ENCODE measurements around the gene TMEM250.

Gene TMEM250

DNA sequence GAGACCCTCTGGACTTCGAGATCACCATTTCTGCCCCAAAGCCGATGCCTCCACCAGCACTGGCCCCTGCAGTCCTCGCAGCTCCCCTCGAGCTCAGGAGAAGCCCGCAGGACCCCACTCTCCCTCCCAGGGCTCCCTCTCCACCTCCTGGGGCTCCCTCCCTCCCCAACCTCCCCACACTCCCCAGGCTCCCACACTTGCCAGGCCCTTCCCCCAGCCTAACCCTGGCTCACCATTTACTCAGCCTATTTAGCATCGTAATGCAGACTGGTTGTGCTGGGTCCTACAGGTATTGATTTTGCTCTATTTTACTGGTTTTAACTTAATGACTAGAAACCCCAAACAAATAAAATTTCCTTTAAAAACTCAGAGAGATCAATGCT lies 23.7 kb upstream of the TMEM250 start:
- no peak overlapping the region for H3K4me3 ChIP-seq (replicated peaks; ENCODE audit: low read depth, low read length)
- TF ChIP-seq CTCF (IDR thresholded peaks at IDR 0.05; ENCODE audit: low read length, missing control alignments), result no peak
- DNase-seq (ENCODE audit: low read depth), result no peak

DNA sequence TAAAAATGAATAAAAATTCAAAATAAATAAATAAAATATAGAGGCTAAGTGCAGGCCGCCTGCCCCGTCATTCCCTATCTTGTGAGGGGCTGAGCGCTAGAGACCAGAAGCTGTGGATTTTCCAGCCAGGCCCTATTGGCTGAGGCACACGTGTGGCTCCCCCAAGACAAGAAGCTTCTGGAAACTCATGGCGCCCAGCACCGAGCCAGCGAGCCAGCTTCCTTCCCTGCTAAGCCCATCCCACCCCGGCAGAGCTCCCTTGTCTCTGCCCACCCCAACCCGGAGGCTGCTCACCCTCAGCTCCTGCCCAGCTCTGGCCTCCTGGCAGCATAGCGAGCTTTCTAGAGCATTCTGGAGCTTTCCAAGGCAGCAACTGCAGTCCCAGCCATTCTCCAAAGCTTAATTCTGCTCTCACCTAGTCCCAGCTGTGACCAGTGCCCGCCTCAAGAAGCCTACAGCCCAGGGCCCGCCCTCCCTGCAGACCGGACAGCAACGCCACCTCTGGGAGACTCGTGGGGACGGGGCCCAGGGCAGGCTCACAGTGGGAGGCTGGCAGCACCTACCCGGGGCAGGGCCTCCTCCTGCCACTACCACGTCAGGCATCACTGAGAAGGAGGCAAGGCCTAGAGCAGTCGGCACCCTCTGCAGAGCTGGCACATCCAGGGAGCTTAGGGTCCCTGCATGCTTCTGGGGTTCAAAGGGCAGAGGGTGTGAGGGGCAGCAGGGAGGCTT lies 23.2 kb upstream of the TMEM250 start:
- DNase-seq (ENCODE audit: low read depth), result no peak
- TF ChIP-seq CTCF (IDR thresholded peaks at IDR 0.05; ENCODE audit: low read length, missing control alignments), result no peak
- no peak overlapping the region for H3K4me3 ChIP-seq (replicated peaks; ENCODE audit: low read depth, low read length)

- H3K4me3 ChIP-seq (replicated peaks; ENCODE audit: low read depth, low read length), result no peak overlapping the region
- DNase-seq (ENCODE audit: low read depth), result peak; percentile 37
- TF ChIP-seq CTCF (IDR thresholded peaks at IDR 0.05; ENCODE audit: low read length, missing control alignments), result no peak
Measured at GRCh38 chr9:136140966-136141365, 22.3 kb upstream of the TMEM250 start.

DNA sequence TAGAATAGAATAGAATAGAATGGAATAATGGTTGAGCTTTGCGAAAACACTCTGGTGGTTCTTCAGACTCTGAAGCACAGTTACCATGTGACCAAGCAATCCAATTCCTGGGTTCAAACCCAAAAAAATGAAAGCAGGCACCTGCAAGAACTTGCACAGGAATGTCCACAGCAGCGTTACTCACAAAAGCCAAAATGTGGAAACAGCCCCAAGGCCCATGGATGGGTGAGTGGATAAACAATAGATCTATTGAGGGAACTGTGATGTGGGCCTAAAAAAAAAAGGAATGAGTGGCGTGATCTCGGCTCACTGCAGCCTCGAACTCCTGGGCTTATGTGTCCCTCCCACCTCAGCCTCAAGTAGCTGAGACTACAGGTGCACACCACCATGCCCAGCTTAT lies 21.4 kb upstream of the TMEM250 start:
- no peak overlapping the region for H3K4me3 ChIP-seq (replicated peaks; ENCODE audit: low read depth, low read length)
- no peak for TF ChIP-seq CTCF (IDR thresholded peaks at IDR 0.05; ENCODE audit: low read length, missing control alignments)
- no peak for DNase-seq (ENCODE audit: low read depth)

GRCh38 chr9:136138566-136138965 lies 19.9 kb upstream of the TMEM250 start:
- peak; percentile 8 for DNase-seq (ENCODE audit: low read depth)
- H3K4me3 ChIP-seq (replicated peaks; ENCODE audit: low read depth, low read length), result no peak overlapping the region
- peak; percentile 44 for TF ChIP-seq CTCF (IDR thresholded peaks at IDR 0.05; ENCODE audit: low read length, missing control alignments)

DNA sequence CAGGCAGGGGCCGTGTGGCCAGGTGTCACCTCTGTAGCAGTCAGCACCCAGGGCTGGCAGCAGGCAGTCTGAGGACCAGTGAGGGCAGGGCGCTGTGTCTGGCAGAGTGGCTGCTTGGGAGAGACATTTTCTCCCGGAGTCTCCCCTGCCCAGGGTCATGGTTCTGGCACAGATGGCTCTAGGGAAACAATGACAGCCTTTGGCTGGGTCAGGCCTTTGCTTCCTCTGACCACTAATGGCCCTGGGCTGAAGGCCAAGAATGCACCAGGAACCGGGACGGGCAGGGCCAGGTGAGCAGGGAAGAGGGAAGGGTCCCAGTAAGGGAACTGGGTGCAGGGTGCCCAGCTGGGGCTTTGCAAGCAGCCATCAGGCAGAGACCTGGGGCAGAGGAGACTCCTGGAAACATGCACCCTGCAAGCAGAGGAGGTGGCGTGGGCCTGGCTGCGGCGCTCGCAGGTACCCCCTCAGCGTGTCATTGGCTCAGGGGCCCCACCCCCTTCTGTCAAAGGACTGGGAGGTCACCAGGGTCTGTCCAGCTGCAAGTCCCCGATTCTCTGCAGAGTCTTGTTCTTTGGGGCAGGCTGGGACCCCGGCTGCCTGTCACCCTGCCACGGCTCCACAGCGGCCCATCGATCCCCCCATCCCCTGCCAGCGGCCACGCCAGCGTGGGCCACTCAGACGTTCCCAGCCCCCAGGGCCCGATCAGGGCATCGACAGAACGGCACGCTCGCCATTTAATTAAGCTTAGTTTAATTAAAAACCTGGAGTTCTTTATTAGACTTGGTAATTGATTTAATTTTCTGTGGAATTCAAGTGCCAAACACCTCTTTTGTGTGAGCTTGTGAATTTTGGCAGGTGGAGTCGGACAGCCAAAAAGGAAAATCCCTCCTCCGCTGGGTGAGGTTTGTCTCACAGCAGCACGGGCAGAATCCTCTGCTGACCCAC lies 18.9 kb upstream of the TMEM250 start:
- no peak for TF ChIP-seq CTCF (IDR thresholded peaks at IDR 0.05; ENCODE audit: low read length, missing control alignments)

More for the DNA sequence above, 18.9 kb upstream of the TMEM250 start:
- no peak for DNase-seq (ENCODE audit: low read depth)
- H3K4me3 ChIP-seq (replicated peaks; ENCODE audit: low read depth, low read length), result no peak overlapping the region

Measured in fibroblast of pulmonary artery (primary cell).